ENCODE measurements around the gene PYGO2.
"Not testable (repeated sequence)": the region's sequence is repeated elsewhere in the genome, so short reads cannot be mapped to it uniquely, and the experiment has no call there.

PYGO2 gene

GRCh38 chr1:155000411-155000725 is 38.8 kb upstream of the PYGO2 start:
- DNase-seq (ENCODE audit: low read depth in 1 of 2, low spot score in 1 of 2) = no peak

DNA sequence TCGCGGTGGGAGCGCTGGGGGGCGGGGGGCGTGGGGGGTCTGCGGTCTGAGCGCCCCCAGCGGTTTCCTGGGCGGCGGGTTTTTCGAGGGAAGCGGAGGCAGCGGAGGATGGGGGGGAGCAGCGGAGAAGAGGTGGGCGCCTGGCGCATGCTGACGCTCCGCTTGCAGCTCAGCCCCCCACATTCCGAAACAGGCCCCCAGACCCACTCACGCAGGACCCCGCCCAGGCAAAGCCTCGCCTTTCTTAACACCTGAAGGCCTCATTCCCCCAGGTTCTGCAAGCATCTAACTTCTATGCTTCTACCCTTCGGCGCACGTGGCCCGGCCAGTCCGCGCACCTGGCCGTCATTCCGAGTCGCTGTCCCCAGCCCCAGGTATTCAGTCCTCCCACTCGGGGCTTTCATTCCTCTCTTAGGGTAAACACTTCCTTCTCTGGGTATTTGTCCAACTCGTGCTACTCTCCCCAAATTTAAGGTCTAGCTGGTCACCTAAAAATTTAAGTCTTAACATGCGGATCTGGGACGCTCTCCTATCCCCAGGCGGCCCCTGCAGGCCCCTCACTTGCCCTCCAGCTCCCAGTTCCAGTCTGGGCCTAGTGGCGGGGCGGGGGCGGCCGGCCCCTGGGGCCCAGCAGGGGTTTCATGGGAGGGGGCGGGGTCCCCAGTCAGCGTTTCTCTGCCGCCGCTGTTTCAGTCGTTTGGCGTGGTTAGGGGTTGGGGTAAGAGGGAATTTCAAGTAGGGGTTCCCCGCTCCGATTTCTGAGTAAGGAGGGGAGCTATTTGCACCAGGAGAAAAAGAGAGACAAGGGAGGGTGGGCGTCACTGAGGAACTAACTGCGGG is 38.2 kb upstream of the PYGO2 start:
- peak in 1 of 2 donors; percentile 61 for DNase-seq (ENCODE audit: low read depth in 1 of 2, low spot score in 1 of 2)

DNA sequence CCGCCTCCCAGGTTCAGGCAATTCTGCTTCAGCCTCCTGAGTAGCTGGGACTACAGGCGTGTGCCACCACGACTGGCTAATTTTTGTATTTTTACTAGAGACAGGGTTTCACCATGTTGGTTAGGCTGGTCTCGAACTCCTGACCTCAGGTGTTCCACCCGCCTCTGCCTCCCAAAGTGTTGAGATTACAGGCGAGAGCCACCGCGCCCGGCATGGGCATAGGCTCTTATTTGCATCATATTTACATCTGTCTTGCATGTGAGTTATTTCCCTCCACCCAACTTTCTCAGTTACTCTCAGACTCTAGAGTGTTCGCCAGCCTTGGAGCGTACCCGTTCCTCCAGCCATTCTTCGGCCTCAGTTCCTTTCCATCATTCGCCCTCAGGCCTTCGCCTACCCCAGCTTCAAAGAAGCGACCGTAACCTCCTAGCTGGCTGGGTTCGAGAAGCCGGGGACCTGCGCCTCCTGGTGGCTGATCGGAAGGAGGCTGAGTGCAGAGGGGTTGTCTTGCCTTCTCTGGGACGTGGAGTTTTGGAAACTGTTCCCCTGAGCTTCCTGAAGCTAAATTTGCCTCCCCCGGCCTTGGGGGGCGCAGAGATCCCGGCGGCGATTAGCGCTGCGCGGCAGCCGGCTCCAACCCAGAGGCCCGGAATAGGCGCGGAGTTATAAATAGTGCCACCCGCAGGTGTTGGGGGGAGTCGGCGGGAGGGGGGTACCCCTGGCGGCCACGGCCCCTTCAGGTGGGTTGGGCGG is 37.4 kb upstream of the PYGO2 start:
- DNase-seq (ENCODE audit: low read depth in 1 of 2, low spot score in 1 of 2) = peak; percentile 47 to 71

DNA sequence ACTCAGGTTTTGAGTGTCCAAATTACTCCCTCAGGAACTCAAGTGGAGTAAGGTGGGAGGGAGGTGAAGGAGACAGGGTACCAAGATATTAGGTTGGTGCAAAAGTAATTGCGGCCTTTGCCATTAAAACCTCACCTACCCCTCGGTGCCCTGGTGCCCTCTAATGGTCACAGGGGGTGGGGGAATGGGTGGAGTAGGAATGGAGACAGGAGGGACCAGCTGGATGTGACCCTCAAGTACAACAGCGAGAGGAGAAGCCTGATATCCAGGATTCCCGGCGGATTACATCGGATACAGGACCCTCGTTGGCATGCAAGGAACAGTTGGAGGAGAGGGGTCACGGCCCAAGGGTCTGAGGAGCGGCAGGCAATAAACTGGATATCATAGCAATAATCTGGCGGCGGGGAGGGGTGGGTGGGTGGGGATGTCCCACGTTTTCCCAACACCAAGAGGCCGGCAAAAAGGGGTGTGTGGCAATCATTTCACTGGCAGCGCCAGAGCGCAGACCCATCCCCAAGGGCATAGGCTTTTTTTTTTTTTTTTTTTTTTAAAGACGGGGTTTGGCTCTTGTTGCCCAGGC is 36.7 kb upstream of the PYGO2 start:
- DNase-seq (ENCODE audit: low read depth in 1 of 2, low spot score in 1 of 2) = no peak

DNA sequence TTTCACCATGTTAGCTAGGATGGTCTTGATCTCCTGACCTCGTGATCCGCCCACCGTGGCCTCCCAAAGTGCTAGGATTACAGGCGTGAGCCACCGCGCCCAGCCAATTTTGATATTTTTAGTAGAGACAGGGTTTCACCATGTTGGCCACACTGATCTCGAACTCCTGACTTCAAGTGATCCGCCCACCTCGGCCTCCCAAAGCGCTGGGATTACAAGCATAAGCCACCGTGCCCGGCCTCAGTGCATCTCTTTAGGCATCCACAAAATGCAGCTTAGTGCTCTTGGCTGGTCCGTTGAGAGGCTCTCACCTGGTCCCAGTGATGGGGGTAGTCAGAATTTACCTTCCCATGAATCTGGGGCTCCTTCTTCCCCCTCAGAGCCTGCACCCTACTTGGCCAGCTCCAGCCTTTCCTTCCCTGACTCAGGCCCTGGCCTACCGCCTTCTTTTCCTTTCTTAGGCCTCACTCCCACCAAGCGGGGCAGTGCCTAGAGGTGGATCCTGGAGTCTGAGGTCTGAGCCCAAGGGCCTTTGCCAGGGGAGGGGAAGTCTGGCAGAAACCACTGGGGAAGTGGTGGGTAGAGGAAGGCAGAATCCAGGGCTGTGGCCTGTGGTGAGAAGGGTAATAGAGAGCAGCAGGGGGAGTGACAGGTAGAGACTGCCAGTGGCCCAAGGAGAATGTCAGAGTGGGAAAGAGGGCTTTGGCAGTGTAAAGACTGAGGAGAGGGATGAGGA is 35.6 kb upstream of the PYGO2 start:
- DNase-seq (ENCODE audit: low read depth in 1 of 2, low spot score in 1 of 2) = no peak

DNA sequence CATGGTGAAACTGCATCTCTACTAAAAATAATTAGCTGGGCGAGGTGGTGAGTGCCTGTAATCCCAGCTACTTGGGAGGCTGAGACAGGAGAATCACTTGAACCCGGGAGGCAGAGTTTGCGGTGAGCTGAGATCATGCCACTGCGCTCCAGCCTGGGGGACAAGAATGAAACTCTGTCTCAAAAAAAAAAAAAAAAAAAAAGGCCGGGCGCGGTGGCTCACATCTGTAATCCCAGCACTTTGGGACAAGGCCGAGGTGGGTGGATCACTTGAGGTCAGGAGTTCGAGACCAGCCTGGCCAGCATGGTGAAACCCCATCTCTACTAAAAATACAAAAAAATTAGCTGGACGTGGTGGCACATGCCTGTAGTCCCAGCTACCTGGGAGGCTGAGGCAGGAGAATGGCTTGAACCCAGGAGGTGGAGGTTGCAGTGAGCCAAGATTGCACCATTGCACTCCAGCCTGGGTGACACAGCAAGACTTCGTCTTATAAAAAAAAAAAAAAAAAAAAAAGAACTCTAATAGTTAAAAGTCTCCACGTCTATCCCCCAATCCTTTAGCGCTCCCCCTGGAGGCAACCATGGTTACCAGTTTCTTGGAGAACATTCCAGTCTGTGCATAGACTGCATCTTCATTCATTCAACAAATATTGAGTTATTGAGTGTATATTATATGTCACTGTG is 33.9 kb upstream of the PYGO2 start:
- DNase-seq (ENCODE audit: low read depth in 1 of 2, low spot score in 1 of 2) = not testable (repeated sequence)

GRCh38 chr1:154994591-154994990 is 33.0 kb upstream of the PYGO2 start:
- no peak for DNase-seq (ENCODE audit: low read depth in 1 of 2, low spot score in 1 of 2)

GRCh38 chr1:154994269-154994587 is 32.6 kb upstream of the PYGO2 start:
- no peak for DNase-seq (ENCODE audit: low read depth in 1 of 2, low spot score in 1 of 2)

GRCh38 chr1:154993572-154994268 is 32.1 kb upstream of the PYGO2 start, which contains the start of gene LENEP:
Gene LENEP (plus strand): TSS chr1:154993586. CDS start chr1:154993608, 22 bp downstream.
- no peak for DNase-seq (ENCODE audit: low read depth in 1 of 2, low spot score in 1 of 2)

DNA sequence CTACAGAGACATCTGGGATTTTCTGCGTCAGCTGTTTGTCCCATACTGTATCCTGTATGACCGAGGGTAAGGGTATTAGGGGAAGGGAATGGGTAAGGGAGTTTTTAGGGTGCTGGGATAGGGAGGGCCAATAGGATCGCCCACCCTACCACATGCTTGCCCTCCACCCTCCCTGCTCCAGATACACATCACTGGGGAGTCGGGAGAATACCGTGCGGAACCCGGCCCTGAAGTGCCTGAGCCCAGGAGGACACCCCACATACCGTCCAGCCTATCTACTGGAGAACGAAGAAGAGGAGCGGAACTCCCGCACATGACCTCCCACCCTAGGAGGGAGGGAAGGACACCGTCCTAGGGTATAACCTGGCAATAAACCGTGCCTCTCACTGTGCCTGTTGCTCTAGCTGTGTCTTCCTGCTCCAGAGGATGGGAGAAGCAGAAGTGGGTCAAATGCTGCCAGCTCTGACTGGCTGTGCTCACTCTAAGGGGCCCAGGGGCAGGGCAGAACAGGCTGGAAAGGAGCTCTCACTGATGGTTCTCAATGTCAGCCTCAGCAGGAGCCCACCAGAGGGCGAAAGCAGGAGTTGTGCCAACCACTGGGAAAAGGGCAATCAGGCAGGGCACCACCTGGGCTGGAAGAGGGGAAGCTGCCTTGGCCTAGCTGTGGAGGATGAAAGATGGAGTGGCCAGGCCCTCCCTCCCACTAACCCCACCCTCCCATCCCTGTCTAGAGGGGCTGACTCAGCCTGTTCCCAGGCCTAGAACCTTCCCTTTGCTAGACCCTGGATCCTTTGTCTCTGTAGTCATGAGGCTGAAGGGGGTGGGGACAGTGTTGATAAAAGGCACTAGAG is 31.4 kb upstream of the PYGO2 start:
- DNase-seq (ENCODE audit: low read depth in 1 of 2, low spot score in 1 of 2) = no peak

DNA sequence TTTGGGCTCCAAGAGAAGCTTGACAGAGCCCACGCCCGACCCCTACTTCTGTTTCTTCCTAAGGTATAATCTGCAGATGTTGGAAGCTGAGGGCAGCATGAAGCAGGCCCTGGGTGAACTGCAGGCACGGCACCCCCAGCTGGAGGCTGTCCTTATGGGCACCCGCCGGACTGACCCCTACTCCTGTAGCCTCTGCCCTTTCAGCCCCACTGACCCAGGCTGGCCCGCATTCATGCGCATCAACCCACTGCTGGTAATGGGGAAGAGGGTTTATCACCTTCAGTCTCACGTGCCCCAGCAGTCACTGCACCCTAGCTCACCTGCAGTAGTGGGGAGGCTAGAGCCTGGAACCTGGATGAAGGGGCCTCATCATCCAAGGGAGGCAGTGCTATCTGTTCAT is 28.7 kb upstream of the PYGO2 start:
- DNase-seq (ENCODE audit: low read depth in 1 of 2, low spot score in 1 of 2) = no peak

DNA sequence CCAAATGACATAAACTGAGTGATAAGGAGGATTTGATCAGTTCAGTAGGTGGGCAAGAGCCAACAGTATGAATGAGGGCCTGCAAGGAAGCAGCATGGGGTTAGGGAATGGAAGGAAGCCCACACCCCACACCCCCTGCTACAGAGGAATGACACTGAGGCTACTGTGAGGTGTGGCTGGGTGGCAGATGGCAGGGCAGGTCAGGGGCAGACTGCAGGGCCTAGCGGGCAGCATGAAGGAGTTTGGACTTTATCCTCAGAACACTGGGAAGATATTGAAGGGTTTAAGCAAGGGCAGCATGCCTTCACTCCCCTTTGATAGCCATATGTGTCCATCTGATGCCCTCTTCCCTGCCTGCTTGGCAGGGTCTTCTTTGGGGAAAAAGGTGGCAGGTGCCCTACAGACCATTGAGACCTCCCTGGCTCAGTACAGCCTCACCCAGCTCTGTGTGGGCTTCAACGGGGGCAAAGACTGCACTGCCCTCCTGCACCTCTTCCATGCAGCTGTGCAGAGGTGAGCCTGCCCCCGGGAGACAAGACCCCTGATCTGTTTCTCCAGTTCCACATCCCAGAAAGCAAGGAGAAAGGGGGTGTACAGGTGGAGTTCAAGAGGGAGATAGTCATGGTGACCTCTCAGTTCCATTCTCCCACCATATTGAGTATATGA is 27.7 kb upstream of the PYGO2 start:
- no peak for DNase-seq (ENCODE audit: low read depth in 1 of 2, low spot score in 1 of 2)

DNA sequence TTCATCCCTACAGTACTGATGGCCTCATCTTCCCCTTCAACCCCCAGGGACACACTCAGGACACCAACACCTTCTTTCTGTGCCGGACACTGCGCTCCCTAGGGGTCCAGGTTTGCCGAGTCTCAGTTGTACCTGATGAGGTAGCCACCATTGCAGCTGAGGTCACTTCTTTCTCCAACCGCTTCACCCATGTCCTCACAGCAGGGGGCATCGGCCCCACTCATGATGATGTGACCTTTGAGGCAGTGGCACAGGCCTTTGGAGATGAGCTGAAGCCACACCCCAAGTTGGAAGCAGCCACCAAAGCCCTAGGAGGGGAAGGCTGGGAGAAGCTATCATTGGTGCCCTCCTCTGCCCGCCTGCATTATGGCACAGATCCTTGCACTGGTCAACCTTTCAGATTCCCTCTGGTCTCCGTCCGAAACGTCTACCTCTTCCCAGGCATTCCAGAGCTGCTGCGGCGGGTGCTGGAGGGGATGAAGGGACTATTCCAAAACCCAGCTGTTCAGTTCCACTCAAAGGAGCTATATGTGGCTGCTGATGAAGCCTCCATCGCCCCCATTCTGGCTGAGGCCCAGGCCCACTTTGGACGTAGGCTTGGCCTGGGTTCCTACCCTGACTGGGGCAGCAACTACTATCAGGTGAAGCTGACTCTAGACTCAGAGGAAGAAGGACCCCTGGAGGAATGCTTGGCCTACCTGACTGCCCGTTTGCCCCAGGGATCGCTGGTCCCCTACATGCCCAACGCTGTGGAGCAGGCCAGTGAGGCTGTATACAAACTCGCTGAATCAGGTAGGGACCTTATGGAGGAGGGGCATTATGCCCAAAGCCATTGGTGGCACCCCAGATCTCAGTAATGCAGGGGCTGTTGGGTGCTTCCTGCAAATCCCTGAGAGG is 26.7 kb upstream of the PYGO2 start:
- DNase-seq (ENCODE audit: low read depth in 1 of 2, low spot score in 1 of 2) = no peak

- no peak for DNase-seq (ENCODE audit: low read depth in 1 of 2, low spot score in 1 of 2)
These were observed 25.7 kb upstream of the PYGO2 start for GRCh38 chr1:154987326-154987725.

- DNase-seq (ENCODE audit: low read depth in 1 of 2, low spot score in 1 of 2) = not testable (repeated sequence)
These were observed 25.2 kb upstream of the PYGO2 start for GRCh38 chr1:154986736-154987135.

GRCh38 chr1:154983776-154984466 is 22.3 kb upstream of the PYGO2 start:
- no peak for DNase-seq (ENCODE audit: low read depth in 1 of 2, low spot score in 1 of 2)

DNA sequence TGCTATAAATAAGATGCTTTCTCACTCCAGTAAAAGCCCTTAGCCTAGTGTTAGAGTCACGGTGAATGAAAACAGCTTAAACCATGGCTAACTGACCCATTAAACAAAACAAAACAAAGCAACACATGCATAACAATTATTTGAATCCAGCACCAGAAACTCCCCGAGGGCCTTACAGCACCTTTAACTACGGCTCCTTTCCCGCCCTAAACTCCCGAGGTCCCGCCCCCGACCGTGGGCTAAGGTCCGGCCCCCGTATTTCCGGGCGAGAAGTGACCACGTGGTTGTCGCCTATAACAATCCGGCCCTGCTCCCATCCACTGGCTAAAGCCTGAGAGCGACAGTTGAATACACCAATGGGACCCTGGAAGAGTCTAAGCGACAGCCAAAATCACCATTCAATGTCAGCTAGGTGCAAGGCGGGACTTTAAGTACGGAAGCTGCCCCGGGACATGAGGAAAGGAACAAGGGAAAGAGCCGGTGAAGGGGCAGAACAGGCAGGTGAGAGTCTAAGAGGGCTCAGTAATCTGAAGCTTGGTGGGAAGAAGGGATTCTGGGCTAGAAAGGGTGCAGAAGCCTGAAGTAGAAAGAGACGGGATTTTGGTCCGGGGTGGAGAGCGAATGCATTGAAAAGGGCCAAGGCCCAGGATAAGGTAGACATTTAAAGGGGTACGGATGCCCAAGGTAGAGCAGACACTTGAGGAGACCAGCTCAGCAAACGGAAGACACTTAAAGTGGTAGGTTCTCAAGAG is 21.5 kb upstream of the PYGO2 start, which contains the start of gene FLAD1:
FLAD1 (plus strand) TSS at position 448 of the 752 bp plus-strand sequence. CDS start 351 bp downstream, outside the sequence.
- peak; percentile 90 to 91 for DNase-seq (ENCODE audit: low read depth in 1 of 2, low spot score in 1 of 2)

Measured in stimulated activated CD4-positive, alpha-beta T cell treated with anti-CD3 and anti-CD28 coated beads, Interleukin-15, amount 100 ng/mL, for 1 hour (primary cell).